GM19452 (cell line): ENCODE results near the gene CYTH1.
A peak's percentile ranks its signal among the peaks of the same experiment; 100 is the strongest.
"Not testable (repeated sequence)": the region's sequence is repeated elsewhere in the genome, so short reads cannot be mapped to it uniquely, and the experiment has no call there.

ENCODE experiments used
- ATAC-seq: cut with Tn5 transposase; IDR thresholded peaks from one replicate; pipeline ENCODE4 v1.9.1; 2021; ENCODE audit not compliant: unreplicated experiment

Gene CYTH1

GRCh38 chr17:78763561-78763960 is 18.5 kb downstream of the CYTH1 start:
- no peak for ATAC-seq

- no peak for ATAC-seq
These were observed 20.2 kb downstream of the CYTH1 start for GRCh38 chr17:78761789-78762406.

- no peak for ATAC-seq
These were observed 22.1 kb downstream of the CYTH1 start for GRCh38 chr17:78759969-78760352.

GRCh38 chr17:78759203-78759968 is 22.7 kb downstream of the CYTH1 start:
- no peak for ATAC-seq

DNA sequence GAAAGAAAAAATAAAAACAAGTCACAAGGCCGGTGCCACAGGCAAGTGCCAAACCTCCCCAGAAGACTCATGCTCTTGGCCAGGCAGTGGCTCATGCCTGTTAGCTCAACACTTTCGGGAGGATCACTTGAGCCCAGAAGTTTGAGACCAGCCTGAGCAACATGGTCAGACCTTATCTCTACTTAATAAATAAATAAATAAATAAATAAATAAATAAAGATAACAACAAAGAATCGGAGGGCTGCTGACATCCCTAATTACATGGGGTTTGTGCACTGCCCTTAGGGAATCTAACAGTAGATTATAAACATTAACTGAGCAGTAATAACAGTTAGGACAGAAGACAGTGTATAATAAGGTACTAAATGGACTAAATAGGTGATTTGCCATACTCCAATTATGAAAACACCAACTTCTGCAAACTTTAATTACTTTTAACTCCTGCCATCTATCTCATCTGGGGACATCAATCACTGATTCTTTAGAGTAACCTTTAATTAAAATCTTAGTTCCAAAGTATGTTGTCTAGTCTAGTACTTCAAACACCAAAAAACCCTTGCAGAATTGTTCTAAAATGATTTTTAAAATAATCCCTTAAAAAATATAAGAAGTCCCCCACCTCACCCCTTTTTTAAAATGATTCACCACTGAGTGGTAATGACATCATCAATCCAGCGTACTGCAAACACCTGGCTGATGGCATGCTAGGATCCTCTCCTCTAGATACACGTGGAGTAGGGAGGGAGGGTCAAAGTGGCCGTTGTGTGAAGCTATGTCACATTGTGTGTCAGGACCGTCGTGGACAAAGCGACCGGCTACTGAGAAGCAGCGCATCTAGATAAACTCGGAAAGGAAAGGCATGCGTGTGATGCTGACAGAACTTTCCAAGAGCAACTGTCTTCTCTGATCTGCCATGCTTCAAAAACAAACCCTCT is 28.5 kb downstream of the CYTH1 start:
- ATAC-seq: no peak

DNA sequence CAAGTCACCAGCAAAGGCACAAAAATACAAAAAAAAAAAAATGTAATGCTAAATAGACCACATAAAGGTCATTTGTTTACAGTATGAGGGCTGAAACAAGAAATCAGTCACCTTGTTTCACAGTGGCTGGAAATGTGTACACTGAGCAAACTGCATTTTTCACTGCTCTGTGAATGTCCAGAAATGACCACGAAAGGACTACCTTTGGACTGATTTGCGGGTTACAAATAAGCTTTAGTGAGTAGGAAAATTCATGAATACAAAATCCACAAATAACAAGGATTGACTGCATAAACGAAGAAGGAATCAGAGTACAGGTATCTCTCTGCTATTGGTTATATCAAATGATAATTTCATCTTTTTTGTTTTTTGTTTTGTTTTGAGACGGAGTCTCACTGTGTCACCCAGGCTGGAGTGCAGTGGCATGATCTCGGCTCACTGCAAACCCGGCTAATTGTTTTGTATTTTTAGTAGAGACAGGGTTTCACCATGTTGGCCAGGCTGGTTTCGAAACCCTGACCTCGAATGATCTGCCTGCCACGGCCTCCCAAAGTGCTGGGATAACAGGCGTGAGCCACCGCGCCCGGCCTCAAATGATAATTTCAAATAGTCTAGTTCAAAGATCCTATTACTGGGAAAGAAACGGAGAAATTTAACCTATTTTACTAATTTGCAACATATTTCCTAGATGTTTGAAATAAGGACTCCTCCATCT is 30.5 kb downstream of the CYTH1 start:
- no peak for ATAC-seq

GRCh38 chr17:78751000-78751399 is 31.1 kb downstream of the CYTH1 start:
- not testable (repeated sequence) for ATAC-seq

DNA sequence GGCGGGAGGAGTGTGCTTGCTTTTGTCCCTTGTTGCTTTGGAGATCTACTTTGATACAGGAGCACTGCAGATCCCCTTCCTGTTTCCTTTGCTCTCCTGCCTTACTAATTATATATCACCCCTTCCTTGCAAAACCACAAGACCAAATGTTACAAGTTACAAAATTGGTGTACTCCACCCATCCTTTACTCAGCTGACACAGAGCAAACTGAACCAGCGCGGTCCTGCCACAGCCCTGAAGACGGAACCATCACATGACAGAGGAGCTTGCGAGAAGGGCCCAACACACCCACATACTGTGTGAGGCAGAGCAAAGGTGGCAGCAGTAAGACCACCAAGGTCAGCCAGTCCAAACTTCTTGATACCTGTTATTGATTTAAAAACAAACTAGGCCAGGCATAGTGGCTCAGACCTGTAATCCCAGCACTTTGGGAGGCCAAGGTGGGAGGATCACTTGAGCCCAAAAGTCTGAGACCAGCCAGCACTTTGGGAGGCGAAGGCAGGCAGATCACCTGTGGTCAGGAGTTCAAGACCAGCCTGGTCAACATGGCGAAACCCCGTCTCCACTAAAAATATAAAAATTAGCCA is 33.2 kb downstream of the CYTH1 start:
- ATAC-seq: no peak

GRCh38 chr17:78748048-78748729 is 33.9 kb downstream of the CYTH1 start:
- peak; percentile 55 for ATAC-seq

DNA sequence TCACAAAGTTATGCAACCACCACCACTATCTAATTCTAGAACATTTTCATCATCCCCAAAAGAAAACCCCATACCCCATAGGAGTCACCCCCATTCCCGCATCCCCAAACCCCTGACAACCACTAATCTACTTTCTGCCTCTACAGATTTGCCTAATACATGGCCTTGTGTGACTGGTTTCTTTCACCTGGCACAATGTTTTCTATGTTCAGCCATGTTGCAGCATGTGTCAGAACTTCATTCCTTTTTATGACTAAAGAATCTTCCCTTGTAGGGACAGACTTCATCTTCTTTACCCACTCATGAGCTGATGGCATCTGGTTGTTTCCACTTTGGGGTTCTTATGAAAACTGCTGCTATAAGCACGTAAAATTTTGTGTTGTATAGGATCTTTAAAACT is 34.6 kb downstream of the CYTH1 start:
- ATAC-seq: no peak

GRCh38 chr17:78746949-78747269 is 35.2 kb downstream of the CYTH1 start:
- ATAC-seq: no peak

DNA sequence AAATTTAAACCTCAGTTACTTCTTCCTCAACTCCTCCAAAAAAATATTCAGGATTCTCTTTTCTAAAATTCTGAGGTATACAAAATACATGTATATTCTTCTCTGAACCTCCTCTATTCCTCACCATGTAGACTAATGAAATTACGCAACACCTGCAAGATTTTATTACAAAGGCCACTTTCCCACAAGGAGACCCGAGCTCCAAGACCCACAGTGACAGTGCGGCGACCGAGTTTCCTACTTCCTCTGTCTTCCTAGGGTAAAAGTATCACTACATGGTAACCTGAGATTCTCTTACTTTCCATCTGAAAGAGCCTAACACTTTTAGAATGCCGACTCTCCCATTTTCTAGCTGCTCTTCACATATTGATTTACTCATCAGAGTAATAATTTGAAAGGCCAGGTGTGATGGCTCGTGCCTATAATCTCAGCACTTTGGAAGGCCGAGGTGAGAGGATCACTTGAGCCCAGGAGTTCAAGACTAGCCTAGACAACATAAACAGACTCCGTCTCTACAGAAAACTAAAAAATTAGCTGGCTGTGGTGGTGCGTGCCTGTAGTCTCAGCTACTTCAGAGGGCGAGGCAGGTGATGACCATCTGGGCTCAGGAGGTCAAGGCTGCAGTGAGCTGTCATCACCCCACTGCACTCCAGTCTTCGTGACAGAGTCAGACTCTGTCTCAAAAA is 35.7 kb downstream of the CYTH1 start:
- ATAC-seq: no peak

- no peak for ATAC-seq
These were observed 36.5 kb downstream of the CYTH1 start for GRCh38 chr17:78745407-78746088.

DNA sequence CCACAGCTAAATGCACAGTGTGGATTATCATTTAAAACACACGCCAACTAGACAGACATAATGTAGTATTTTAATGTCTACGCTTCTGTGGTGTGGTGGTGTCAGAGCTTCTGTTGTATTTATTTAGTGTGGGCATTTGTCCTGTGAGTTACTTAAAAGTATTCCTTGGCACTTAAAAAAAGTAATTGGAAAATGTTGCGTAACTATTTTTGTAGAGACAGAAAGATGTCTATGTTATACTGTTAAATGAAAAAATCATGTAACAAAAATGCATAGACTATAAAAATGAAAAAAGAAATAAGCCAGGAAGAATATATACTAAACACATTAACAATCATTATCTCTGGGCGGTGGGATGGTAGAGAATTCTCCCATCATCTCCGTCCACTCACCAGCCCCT is 39.2 kb downstream of the CYTH1 start:
- ATAC-seq: no peak

GRCh38 chr17:78741644-78742284 is 40.3 kb downstream of the CYTH1 start:
- no peak for ATAC-seq

DNA sequence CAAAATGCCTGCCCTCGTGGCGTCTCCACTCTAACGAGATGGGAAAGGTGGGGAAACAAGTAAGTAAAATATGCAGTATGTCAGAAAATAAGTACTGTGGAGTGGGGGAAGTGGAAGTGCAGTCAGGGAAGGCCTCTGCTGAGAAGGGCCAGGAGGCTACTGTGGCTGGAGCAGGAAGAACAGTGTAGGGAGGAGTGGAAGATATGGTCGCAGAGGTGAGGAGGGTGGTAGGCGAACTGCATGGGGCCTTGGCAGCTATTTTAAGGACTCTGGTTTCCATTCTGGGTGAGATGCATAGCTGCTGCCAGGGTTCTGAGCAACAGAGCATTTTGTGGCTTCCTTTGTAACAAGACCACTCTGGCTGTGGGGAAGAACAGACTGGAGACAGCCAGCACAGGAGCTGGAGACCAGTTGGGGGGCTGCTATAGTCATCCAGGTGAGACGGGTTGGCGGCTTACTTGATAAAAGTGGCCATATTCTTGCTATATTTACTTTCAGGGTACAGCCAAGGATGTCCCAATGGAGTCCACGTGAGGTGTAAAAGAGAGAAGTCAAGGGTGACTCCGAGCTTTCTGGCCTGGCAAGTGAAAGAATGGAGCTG is 42.6 kb downstream of the CYTH1 start:
- ATAC-seq: no peak

GRCh38 chr17:78738698-78739097 is 43.4 kb downstream of the CYTH1 start:
- ATAC-seq: no peak

DNA sequence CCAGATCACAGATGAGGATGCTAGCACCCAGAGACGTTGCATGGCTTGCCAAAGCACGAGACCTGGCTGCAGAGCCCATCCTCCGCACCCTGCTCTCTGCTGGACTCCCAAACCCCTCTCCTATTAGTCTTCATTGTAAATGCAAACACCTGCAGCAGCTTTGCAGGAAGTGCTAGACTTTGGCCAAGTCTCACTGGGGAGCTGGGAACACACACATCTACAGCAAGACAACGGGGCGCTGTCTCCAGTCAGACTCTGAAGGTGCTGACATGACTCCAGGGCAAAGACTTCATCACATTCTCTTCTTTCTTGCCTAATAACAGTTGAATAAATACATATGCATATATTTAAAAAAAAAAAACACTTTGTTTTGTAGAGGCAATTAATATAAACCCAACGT is 43.8 kb downstream of the CYTH1 start:
- ATAC-seq: no peak
